HPDE6-E6E7 (cell line): ENCODE measurements around the gene FLG2.

Source experiments
- DNase-seq: peaks from one replicate; pipeline ENCODE4 v3.0.0; 2011; ENCODE audit warnings: missing footprints; ENCODE audit errors: extremely low spot score

The FLG2 gene

DNA sequence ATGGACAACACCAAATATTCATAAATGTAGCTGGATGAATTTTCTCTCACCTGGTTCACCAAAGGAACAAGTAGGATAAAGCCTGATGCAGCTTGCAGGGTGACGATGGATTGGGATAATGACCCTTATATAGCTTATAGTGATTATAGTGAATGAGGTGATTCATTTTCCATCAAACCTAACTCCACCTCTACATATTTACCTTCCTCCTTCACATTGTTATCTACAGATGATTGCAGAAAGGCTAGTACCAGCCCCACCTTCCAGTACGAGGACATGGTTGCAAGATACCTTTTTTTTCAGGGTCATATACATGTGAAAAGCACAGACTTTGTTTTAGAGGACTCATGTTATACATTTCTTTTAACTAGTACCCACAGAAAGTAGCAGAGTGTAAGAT, at the start of gene FLG2:
TSS of gene FLG2 (minus strand) at position 101 of the 400 bp plus-strand sequence. CDS start 1,122 bp downstream, outside the sequence.
- DNase-seq: no peak

DNA sequence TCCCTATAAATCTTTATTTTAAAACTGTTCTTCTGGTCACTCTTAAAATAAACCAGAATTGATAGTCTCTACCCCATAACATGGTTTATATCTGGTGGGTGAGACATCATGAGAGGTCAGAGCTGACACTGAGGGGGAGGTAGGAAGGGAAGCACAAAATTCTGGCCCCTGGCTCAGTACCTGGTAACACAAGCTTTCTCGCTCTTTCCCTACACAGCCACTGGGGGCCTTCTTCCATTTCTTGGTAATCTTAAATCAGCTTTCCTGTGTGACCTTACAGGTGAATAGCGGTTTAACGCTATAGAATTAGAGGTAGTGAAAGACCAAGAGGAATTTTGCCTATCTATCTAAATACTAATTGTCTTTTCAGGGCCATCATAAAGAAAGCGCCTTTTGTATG, 48.9 kb upstream of the FLG2 start:
- DNase-seq: no peak

DNA sequence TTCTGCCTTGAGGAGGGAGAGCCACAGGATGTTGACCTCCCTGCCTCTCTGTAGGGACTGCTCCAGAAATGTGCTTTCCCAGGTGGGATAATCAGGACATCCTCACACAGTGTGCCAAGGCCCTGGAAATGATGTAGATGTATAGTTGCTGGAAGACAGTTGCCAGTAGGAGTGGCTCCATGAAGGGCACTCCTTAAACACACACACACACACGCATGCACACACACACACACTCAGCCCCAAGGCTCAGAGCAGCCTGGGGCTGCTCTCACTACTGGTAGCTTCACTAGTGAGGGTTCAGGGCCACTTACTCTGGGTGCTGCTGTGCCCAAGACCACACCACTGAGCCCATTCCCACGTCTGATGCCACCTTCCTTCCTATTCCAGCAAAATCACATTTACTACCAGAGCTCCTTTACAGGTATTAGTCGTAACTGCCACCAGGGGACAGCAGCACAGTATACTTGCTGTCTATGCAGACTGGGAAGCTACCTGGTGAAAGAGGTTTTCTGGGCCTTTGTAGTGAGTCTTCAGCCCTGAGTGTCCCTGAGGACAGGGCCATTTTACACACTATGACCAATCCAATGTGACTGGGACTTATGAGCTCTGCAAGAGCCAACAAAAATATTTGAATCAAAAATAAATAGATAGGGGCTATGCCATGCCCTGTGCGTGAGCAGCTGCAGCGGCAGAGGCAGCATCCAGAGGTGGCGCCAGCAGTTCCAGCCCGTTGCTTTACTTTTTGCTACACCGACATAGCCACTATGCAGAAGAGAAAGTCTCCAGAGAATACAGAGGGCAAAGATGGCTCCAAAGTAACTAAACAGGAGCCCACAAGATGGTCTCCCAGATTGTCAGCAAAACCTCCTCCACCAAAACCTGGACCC, 39.2 kb upstream of the FLG2 start:
- peak; percentile 60 for DNase-seq

DNA sequence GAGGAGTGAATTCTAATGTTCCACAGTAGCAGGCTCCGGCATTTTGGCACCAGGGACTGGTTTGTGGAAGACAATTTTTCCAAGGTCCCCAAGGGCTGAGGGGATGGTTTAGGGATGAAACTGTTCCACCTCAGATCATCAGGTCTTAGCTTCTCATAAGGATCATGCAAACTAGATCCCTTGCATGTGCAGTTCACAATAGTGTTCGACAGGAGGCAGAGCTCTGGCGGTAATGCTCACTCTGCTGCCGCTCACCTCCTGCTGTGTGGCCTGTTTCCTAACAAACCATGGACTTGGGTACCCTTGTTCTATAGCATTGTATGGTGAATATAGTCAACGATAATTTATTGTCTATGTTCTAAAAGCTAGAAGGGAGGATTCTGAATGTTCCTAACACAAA, 37.7 kb upstream of the FLG2 start:
- DNase-seq: no peak

DNA sequence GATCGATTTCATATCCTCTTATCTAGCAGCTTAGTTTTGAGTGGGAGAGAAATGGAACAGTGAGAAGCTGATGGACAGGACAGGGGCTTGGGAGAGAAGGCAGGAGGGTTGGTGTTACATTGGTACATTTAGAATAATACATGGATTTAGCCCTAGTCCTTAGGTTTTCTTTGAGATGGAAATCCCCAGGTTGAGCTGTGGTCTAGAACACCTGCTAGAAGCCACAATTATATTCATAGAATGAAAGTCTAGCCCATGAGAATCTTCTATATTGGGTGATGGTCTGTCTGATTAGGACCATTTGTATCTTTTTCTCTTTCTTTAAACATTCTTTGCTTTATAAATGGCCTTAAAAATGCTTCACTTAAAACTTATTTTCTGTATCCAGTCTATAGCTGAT, 34.3 kb upstream of the FLG2 start:
- DNase-seq: no peak

DNA sequence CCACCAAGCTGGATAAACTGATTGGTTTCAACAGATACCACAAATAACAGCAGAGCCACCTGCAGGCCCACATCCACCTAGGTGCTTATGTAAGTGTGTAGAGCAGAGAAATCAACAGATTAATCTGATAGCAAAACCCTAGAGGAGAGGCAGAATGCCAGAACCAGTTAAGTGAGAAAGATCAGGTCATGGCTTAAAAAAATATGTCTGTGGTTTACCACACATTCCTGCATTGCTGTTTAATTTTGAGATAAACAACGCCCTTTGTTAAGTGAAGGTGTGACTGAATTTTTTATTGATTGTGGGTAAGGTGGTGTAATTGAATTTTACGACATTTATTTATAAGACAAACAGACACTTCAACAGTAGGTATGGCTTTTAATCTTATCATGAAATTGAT, 33.1 kb upstream of the FLG2 start:
- peak; percentile 37 for DNase-seq

DNA sequence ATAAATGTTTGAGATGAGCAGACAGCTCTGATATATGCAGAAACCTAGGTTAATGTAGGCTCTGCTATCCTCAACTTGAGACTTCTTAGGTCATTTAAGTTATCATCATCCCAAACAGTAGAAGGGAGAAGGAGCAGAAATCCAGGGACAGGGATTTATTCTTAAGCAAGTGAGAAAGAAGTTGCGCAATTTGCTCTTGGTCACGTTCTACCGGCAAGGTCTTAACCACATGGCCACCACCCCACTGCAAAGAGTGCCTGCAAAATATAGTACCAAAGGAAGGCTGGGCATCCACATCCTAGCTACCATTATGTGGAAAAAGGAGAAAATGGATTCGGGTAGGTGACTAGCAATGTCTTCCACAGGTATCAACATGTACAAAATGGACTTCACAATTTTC, 29.1 kb upstream of the FLG2 start:
- DNase-seq: no peak

DNA sequence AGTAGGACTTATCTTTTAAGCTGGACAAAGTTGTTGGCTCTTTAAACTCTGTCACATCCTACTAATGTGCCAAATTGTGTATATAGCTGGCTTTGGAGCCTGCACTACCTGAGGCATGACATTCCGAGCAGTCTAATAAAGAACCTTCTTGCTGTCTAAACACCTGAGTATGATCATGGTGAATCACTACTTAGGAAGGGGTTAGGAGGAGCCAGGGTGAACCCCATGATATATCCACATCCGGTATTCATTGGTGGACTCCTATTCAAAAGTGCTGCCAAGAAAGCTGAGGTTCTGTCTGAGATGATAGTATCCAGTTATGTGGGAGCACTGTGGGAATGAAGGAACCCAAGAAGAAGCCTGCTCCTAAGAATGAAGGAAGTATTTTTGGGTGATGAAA, 27.1 kb upstream of the FLG2 start:
- no peak for DNase-seq

DNA sequence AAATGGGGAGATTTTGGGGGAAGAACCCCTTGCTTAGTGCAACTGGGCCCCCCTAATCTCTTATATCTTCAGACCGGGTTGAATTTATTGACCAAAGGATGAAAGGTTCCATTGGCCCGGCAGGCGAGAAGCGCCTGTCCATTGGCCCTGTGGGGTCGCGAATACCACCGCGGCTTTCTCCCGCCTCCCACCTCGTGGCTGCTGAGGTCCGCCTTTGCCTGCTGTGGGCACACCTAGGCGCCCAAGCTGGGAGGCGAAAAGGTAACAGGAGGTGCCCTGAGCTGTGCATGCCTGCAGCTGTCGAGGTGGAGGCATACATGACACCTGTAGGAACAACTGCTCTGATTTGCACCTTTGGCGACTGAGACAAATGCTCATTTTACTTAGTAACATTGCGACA, 21.1 kb upstream of the FLG2 start:
- DNase-seq: no peak

DNA sequence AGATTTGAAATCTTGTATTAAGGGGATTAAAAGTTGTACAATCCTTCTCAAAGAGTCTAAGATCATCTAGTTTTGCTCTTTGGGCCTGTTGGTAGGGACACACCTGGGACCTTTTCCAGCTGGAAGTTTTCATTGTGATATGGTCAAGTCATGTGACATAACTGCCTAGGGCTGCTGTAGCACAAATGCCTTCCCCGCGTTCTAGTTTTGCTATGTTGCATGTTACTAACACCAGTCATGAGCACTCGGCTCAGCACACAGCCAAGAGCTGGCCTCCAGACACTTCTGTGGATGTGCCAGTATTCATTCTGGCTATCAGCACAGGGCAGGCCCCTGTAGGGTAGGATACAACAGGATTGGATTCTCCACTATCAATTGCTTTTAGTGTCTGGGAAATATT, 14.6 kb upstream of the FLG2 start:
- DNase-seq: no peak

DNA sequence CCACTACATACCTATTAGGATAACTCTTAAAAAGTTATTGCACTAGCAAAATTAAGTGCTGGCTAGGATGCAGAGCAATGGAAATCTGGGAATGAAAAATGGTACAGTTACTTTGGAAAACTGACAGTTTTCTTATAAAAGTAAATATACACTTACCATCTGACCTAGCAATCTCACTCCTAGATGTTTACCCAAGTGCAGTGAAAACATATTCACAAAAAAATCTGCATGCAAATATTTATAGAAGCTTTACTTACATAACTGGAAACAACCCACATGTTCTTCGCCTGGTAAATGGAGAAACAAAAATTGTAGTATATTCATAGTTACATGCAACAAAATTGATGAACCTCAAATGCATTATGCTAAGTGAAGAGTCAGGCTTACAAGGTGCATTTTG, 12.9 kb upstream of the FLG2 start:
- DNase-seq: no peak

DNA sequence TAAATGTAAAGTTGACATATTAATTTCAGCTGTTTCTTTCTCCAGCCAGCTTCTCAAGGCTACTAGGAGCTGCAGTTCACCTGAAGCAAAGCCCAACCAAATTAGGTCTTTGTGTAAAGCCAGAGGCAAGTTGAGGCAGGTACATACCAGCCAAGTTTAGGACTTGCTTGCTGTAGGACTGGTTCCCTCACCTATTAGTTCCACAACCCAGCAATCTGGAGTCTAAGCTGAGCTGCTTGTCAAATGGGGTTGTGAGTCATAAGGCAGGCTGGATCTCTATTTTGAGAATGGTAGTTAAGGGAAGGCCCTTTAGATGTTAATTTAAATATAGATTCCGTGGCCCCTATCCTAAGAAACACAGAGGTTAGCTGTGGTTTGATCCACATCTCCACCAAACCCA, 7.6 kb upstream of the FLG2 start:
- peak; percentile 85 for DNase-seq

DNA sequence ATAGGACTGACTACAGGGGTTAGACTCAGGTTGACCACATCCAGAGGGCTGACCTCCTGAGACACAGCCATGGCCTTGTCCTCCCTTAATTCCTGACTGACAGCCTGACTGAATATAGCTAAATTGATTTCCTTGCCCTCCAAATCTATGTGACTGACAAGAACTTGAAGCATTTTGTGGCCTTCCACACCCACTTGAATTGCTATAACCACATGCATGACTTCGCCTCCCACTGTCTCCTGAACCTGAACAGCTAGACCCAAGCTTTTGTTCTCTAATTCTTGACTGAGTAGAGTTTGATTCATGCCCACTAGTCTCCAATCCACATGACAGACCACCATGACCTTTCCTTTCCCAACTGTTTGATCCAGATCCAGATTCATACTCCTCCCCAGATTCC, 3.1 kb downstream of the FLG2 start:
- no peak for DNase-seq

DNA sequence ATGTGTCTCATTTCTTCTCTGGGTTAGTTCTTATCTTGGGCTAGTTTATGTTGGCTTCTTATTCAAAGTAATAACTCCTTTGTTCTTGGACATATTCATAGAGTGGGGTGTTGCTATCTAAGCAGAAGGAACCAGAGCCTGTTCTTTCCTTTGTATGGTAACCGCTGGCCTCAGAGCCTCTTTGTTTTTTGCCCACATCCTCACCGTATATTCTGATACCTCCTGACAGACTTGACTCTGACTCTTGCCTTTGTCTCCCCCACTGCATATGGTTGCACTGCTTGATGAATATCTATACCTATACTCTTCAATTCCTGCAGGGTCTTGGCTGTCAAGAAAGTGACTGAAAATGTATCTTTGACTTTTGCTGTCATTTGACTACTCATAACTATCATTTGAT, 10.2 kb downstream of the FLG2 start:
- DNase-seq: no peak

DNA sequence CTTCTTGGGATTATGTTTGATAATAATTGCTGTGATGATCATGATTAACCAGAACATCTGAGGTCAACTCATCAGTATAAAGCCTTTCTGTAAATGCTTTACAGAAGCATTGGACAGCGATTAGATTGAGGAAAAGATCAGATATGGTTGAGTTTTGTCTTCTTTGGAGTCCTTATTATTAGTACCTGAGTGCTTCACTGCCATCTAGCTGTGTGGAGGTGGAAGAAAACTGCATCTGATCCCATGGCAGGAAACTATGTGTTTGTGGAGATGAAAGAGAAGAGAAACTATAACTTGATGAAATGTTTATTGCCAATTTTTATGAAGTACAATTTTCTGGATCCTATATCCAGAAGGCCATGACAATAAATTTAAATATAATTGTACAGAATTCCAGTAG, 11.4 kb downstream of the FLG2 start:
- DNase-seq: no peak

DNA sequence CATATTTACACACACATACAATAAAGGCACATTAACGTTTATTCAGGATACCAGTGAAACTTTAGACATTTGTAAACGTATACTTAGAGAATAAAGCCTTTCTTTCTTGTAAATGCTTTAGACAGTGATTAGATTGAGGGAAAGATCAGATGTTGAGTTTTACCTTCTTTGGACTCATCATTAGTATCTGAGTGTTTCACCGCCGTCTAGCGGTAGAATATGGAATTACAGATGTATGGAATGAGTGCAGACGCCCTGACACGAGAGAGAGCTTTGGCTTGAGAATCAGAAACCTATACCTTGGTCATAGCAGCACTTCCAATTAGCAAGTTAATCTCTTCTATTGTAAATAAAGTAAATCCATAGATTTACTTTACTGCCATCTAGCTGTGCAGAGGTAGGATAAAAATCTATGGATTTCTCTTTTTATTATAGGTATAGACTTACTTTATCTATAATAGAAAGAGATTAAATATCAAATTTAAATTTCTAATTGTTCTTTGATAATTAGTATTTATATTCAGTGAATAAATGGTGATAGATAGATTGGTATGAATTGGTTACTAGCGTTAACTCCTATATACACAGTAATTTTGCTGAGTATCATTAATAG, 12.6 kb downstream of the FLG2 start:
- peak; percentile 26 for DNase-seq

DNA sequence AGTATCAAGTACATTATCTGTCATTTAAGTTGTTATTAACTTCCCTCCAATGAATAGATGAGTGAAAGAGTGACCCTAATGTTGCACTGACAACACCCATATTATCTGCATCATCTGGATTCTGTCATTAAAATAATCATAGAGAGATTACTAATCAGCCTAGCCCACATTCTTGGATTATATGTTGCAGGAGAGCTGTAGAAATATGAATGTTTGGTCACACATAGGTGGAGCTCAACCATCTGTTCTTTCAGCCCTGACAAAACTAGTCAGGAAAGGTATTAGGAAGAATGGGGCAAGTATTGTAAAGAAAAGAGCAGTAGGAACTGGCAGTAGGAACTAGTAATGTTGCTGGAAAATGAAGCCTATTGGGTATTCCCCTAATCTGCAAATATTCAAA, 15.4 kb downstream of the FLG2 start:
- no peak for DNase-seq

DNA sequence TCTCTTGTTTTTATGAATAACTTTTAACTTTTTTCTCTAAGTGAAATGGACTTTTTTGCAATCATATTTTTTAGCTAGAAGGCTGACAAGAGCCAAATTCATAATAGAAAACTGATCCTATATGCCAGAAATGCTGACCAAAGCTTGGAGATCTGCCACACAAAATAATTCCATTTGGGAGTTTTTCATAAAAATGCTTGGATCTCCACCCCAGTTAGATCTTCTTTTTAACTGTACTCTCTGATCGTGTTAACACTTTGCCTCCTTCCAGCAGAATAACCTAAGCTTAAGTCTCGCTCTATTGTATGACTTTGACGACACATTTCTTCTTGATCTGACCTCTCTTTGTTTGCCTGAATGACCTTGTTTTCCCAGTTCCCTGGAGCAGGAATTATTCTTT, 16.8 kb downstream of the FLG2 start:
- DNase-seq: no peak

DNA sequence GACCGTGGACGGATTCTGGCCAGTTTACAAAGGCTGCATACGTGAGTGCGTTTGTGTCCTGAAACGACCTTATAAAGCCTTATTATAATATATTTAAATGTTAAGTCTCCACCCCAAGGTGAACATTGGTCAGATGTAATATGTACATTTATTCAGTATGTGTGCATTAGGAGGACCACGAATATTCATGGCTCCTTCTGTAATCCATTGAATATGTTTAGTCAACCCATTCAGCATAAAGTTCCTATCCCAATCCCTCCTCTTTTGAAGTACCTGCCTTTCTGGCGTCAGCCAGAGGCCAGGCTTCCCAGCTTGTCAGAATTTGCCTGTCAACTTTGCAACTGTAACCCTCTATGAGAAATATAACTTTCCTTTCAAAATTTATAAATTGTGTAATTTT, 24.4 kb downstream of the FLG2 start:
- DNase-seq: no peak

DNA sequence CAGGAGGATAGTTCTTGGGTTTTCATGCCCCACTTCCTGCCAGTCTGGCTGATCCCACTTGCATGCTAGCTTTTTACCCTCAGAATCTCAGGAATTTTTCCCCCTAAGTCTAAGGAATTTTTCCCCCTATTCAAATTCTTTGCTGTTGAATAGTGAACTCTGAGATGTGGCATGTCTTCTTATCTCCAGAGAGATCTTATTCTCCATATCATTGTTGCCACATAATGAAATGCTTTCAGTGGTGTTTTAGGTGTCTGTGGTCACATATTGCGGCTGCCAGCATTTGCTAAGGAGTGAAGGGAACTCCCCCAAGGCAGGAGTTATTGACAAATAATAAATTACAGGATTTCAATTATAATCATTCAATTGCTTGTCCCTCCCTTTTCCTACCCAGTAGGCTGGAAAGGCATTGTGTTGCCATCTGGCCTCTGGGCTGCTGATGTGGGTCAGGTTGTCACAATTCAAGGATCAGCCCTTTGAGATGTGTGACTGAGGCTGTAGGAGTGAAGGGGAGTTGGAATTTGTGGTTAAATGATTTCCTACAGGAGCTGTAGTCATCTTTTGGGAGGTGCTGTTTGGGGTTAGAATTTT, 30.9 kb downstream of the FLG2 start:
- no peak for DNase-seq

DNA sequence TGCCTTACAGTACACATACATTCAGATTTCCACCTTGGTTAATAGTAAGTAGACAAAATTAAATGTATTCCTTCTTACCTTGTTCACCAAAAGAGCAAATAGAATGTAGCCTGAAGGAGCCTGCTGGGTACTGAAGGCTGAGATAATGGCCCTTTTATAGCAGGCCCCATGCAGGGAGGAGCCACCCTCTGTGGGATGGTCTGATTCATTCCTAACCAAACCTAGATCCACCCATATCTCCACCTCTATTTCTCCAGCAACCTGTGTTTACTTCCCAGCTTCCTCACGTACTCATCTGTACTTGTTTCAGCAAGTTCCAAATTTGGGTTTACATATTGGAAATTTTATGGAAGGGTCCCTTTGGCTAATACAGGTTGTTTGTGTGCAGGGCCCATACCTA, 34.7 kb downstream of the FLG2 start, which contains the start of gene FLG:
TSS of gene FLG (minus strand) at position 129 of the 400 bp plus-strand sequence. CDS start 9,783 bp downstream, outside the sequence.
- DNase-seq: peak; percentile 27

DNA sequence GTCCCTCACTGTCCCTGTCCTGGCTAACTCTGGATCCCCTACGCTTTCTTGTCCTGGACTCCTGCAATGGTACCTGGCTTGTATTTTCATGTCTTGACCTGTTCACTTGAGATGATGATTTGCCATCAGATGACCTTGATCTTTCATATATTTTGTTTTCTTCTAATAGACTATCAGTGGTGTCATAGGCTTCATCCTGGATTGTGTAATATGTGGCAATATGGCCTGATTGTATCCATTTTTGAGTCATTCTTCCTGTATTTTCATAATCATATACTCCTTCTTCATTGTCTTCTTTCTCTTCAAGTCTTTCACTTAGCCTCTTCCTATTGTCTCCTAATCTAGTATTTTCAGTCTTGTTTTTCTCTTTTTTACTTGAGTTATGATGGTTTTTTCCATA, 45.8 kb downstream of the FLG2 start:
- no peak for DNase-seq

DNA sequence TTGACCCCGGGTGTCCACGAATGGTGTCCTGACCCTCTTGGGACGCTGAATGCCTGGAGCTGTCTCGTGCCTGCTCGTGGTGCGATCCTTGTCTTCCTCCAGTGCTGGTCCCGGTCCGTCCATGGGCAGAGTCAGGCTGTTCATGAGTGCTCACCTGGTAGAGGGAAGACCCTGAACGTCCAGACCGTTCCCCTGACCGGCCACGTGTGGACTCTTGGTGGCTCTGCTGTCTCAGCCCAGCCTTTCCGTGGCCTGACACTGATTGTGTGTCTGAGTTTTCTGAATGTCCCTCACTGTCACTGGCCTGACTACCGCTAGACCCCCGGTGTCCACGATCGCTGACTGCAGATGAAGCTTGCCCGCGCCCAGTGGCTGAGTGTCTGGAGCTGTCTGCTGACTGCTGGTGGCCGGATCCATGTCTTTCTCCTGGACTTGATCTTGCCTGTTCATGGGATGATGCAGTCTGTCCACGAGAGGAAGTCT, 46.4 kb downstream of the FLG2 start:
- no peak for DNase-seq
